Activated CD8-positive, alpha-beta T cell treated with anti-CD3 and anti-CD28 coated beads, Interleukin-2, amount 10 ng/mL, durations not matched to agents 7 days and 5 days (primary cell): ENCODE data around the gene CSK. TPM values are rescaled to one million over a fixed set of nuclear protein-coding genes. Genes with fewer than 3 reads are reported as not detected.
A peak's percentile ranks its signal among the peaks of the same experiment; 100 is the strongest.

Source experiments
- ATAC-seq: fragments of 150-1000 bp; cut with Tn5 transposase; one replicate; pipeline ENCODE4 v1.10.0; 2021; ENCODE audit warnings: moderate library complexity
- CTCF ChIA-PET: fragments of 350-600 bp; sonication (Branson Sonifier 250); formaldehyde crosslinking; loops from one replicate; lab custom pipeline; 2021; ENCODE audit warnings: antibody characterized with exemption; lab: Charles Lee
- POLR2A ChIA-PET: fragments of 350-600 bp; sonication (Branson Sonifier 250); formaldehyde crosslinking; loops from one replicate; lab custom pipeline; 2021; ENCODE audit warnings: antibody characterized with exemption; lab: Charles Lee
- DNase-seq: peaks from one replicate; pipeline ENCODE4 v3.0.0-alpha.2; 2020
- H3K27ac Mint-ChIP-seq: one replicate; pipeline ENCODE4 v1.8.0; 2021; ENCODE audit warnings: mild to moderate bottlenecking, mixed read lengths
- H3K27me3 Mint-ChIP-seq: one replicate; pipeline ENCODE4 v1.8.0; 2021; ENCODE audit warnings: low read depth, mixed read lengths
- H3K36me3 Mint-ChIP-seq: one replicate; pipeline ENCODE4 v1.8.0; 2021; ENCODE audit warnings: low read depth, mixed read lengths
- H3K4me1 Mint-ChIP-seq: one replicate; pipeline ENCODE4 v1.8.0; 2021; ENCODE audit warnings: low read depth, mixed read lengths
- H3K4me3 Mint-ChIP-seq: one replicate; pipeline ENCODE4 v1.8.0; 2021; ENCODE audit warnings: mild to moderate bottlenecking, mixed read lengths
- H3K9me3 Mint-ChIP-seq: one replicate; pipeline ENCODE4 v1.8.0; 2022; ENCODE audit warnings: mixed read lengths; ENCODE audit not compliant: insufficient read depth
- total RNA-seq, 2 experiments: library from RNA; stranded (reverse); gene quantifications; one replicate each; pipeline ENCODE4 v1.2.3, GENCODE V29; 2021

The CSK gene
- total RNA-seq, 2 experiments from 2014 or later, result 314 to 330 TPM

GRCh38 chr15:74836846-74837245 lies 55.0 kb downstream of the CSK start:
- Mint-ChIP-seq H3K4me3 (no peak overlapping the region), H3K27ac (no peak overlapping the region), H3K9me3 (no peaks in the 10 kb centered on the region), H3K27me3 (no peaks in the 10 kb centered on the region), H3K36me3 (peaks cover 35% of the 10 kb centered on the region), H3K4me1 (peaks cover 11% of the 10 kb centered on the region)
- POLR2A ChIA-PET, result no interaction called here
- ATAC-seq, result no peak
- CTCF ChIA-PET, result interaction anchor here (0.9 to 1.9 kb wide), 10 partner anchors 9 to 202 kb away, joined by 3 to 10 read pairs (median 4); no protein-coding TSS in a partner anchor
- no peak for DNase-seq

- ATAC-seq, result no peak
- CTCF ChIA-PET, result interaction anchor here (0.9 to 1.8 kb wide), 7 partner anchors 10 to 68 kb away, joined by 4 to 10 read pairs (median 5); no protein-coding TSS in a partner anchor
- POLR2A ChIA-PET, result interaction anchor here (1.1 kb wide), 1 partner anchor 64 kb away, joined by 3 read pairs; no protein-coding TSS in a partner anchor
Observed at GRCh38 chr15:74837482-74838136, 55.7 kb downstream of the CSK start.

DNA sequence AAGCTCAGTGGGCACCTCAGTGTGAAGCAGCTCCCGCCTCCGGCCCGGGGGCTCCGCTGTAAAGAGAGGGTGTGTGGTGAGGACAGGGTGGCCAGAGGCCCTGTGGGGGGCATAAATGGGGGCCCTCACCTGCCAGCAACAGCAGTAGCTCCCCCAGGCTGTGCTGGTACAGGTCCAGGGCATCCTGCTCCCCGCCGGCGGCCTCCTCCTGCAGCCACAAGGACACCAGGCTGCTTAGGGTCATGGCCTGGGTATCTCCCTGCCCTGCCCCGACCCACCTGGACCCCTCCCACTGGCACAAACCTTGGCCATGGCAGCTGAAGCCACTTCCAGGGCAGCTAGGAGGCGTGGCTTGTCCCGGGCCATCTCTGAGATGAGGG lies 56.2 kb downstream of the CSK start:
- ATAC-seq (no peak), DNase-seq (no peak)
- Mint-ChIP-seq H3K36me3 (peaks cover 41% of the 10 kb centered on the region), H3K4me1 (peaks cover 18% of the 10 kb centered on the region), H3K4me3 (no peak overlapping the region), H3K27ac (no peak overlapping the region), H3K27me3 (no peaks in the 10 kb centered on the region), H3K9me3 (no peaks in the 10 kb centered on the region)
- POLR2A ChIA-PET, result interaction anchor here (1.1 kb wide), 1 partner anchor 64 kb away, joined by 3 read pairs; no protein-coding TSS in a partner anchor
- CTCF ChIA-PET, result interaction anchor here (1.0 to 1.7 kb wide), 5 partner anchors 32 to 67 kb away, joined by 3 to 9 read pairs (median 5); no protein-coding TSS in a partner anchor

More at GRCh38 chr15:74837482-74838136, 55.7 kb downstream of the CSK start:
- Mint-ChIP-seq H3K27ac (no peak overlapping the region), H3K36me3 (peaks cover 41% of the 10 kb centered on the region), H3K9me3 (no peaks in the 10 kb centered on the region), H3K4me1 (peaks cover 18% of the 10 kb centered on the region), H3K4me3 (no peak overlapping the region), H3K27me3 (no peaks in the 10 kb centered on the region)
- DNase-seq, result no peak

DNA sequence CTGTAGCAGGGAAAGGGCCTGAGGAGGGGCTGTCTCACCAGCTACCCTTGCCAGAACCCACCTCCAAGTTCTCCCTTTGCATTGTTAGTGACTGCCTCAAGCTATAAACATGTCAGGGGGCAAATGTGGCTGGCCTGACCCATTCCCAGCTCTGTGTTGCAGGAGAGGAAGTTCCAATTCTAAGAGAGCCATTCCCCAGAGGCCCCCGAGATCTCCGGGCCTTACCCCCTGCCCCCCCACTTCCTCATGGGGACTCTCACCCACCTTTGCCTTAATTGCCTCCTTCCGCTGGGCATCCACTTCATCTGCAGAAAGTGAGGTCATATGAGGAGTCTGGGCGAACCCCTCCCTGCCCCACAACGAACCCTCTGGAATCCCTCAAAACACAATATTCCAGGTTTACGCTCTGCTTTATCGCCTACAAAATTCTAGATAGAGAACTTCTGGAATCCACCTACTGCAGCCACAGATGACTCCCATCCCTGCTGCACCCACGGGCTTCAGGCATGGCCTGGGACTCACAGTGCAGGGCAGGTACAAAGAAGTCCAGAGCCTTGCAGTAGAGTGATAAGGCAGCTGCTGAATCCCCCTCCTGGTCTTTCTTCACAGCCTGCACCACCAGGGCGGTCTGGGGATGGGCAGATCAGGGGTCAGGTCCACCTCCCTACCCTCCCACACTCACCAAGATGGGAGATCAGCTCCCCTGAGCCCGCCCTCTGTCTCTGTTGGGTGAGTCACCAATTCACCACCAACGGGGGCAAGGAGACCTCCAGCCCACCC lies 57.1 kb downstream of the CSK start:
- ChIA-PET POLR2A (no interaction called here), CTCF (interaction anchor here (1.0 to 1.7 kb wide), 6 partner anchors 31 to 68 kb away, joined by 3 to 9 read pairs (median 4); no protein-coding TSS in a partner anchor)
- Mint-ChIP-seq H3K36me3 (peaks cover 44% of the 10 kb centered on the region), H3K27ac (no peak overlapping the region), H3K27me3 (no peaks in the 10 kb centered on the region), H3K4me3 (no peak overlapping the region), H3K9me3 (no peaks in the 10 kb centered on the region), H3K4me1 (peaks cover 23% of the 10 kb centered on the region)
- no peak for DNase-seq
- no peak for ATAC-seq

DNA sequence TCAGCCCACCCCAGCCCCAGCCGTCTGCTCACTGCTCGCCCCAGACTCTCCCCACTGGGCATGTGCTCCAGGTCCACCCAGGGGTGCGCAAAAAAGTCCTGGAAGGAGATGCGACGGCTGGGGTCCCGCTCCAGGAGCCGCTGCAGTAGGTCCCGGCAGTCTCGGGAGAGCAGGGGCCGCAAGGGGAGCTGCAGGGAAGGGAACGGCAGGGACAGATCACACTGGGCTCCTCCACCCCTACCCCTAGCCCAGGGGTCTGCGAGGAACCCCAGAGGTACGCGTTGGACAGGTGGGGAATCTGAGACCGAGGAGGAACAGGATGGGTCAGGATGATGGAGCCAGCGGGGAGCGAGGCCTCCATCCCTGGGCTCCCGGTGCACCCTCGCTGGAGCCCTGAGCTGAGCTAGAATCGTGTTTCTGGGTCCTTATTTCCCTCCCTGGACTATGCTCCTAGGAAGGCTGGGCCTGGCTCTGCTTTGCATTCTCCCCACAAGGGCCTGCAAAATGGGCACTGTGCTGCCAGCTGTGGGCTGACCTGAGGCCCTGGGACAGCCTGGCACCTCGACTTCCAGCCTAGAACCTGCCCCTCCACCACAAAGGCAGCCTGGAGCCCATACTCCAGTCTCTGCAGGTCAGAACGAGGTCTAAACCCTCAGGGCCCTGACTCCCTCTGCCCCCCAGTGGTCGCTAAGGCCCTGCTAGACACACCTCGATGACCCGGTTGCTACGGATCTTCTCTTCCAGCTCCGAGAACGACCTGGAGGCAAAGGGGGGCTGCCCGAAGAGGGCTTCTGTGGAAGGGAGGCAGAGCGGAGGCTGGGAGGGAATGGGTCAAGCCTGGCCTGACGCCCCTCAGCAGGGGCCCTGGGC lies 57.9 kb downstream of the CSK start:
- no peak for ATAC-seq
- POLR2A ChIA-PET, result no interaction called here
- Mint-ChIP-seq H3K36me3 (peaks cover 48% of the 10 kb centered on the region), H3K27ac (no peak overlapping the region), H3K9me3 (no peaks in the 10 kb centered on the region), H3K4me1 (peaks cover 32% of the 10 kb centered on the region), H3K4me3 (no peak overlapping the region), H3K27me3 (no peaks in the 10 kb centered on the region)
- DNase-seq, result no peak
- CTCF ChIA-PET, result interaction anchor here (1.4 to 8.4 kb wide), 3 partner anchors 61 to 110 kb away, joined by 3 to 75 read pairs (median 4); no protein-coding TSS in a partner anchor

- ATAC-seq (no peak), DNase-seq (no peak)
- Mint-ChIP-seq H3K27ac (peak overlapping the region; percentile 66), H3K27me3 (no peaks in the 10 kb centered on the region), H3K4me3 (peak overlapping the region; percentile 89), H3K4me1 (peaks cover 45% of the 10 kb centered on the region), H3K36me3 (peaks cover 50% of the 10 kb centered on the region), H3K9me3 (no peaks in the 10 kb centered on the region)
- CTCF ChIA-PET, result interaction anchor here (1.4 to 8.4 kb wide), 6 partner anchors 28 to 109 kb away, joined by 3 to 75 read pairs (median 12); no protein-coding TSS in a partner anchor
- POLR2A ChIA-PET, result no interaction called here
Observed at GRCh38 chr15:74840851-74841775, 59.2 kb downstream of the CSK start.

DNA sequence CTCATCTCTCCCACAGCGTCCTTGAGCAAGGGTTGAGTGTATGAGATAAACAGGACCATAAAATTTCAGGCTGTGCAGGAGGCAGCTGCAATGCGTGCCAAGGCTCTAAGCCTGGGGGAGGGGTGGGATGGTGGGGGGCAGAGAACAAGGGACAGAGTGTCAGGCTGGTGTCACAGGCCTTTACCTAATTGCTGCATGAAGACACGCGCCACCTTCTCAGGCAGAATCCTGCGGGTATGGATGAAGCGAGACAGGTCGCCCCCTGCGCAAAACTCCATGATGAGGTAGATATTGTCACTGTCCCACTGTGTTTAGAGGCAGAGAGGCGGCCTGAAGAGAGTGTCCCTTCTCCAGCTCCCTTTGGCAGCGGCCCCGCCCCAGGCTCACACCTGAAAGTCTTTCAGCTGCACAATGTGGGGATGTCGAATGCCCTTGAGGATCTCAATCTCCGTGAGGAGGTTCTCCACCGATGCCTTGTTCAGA lies 60.1 kb downstream of the CSK start:
- Mint-ChIP-seq H3K36me3 (peaks cover 47% of the 10 kb centered on the region), H3K27ac (peak overlapping the region; percentile 83), H3K27me3 (no peaks in the 10 kb centered on the region), H3K4me3 (peak overlapping the region; percentile 89), H3K9me3 (no peaks in the 10 kb centered on the region), H3K4me1 (peaks cover 49% of the 10 kb centered on the region)
- CTCF ChIA-PET, result interaction anchor here (0.9 to 8.4 kb wide), 12 partner anchors 13 to 207 kb away, joined by 3 to 75 read pairs (median 8); partner anchors contain the start of gene FAM219B
- ATAC-seq, result no peak
- POLR2A ChIA-PET, result interaction anchor here (3.4 kb wide), 1 partner anchor 28 kb away, joined by 24 read pairs; no protein-coding TSS in a partner anchor
- no peak for DNase-seq

DNA sequence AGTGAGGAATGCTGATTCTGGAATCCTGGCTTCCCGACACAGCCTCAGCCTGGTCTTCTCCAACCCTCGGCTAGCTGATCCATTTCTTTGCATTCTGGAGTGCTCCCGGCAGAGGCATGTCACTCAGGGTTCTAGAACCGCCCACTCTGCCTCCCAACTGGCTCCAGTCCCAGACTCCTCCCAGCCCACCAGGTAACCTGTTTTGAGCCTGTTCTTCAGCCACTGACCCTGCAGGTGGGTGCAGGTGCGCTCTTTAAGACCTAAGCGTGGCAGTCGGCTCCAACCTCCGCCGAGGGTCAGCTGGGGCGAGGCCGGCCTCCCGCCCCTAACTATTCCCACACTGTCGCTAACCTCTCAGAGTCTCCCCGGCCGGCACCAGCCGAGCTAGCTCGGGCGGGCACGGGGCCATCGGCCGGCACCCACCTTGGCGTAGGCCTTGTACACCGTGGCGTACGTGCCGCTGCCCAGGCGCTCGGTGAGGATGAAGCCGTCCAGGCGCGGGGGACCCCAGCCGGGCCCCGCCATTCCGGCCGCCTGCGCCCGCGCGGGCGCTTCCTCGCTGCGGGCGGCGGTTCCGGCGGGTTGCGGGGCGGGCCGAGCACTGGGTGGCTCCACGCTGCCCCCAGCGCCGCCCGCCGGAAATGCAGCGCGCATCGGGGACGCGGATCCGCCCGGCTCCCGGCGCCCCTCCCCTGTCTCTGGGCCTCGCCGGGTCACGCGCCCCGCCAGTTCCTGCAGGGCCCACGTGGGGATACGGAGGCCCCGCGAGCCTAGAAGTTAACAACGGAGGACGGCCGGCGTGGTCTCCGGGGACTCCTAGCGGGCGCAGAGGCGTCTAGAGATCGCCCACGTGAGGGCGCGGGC lies 60.9 kb downstream of the CSK start, which contains the start of gene ULK3:
Gene ULK3 (minus strand): TSS at position 576 of the 864 bp plus-strand sequence. CDS start 51 bp downstream, at position 525.
- Mint-ChIP-seq H3K4me3 (peak within 1 kb of the TSS; percentile 89), H3K4me1 (peaks cover 49% of the 10 kb centered on the region), H3K27ac (peak within 1 kb of the TSS; percentile 93), H3K9me3 (no peaks in the 10 kb centered on the region), H3K36me3 (peaks cover 52% of the 10 kb centered on the region), H3K27me3 (no peaks in the 10 kb centered on the region)
- CTCF ChIA-PET, result interaction anchor here (0.6 to 8.4 kb wide), 14 partner anchors 14 to 208 kb away, joined by 3 to 75 read pairs (median 4); partner anchors contain the start of gene FAM219B
- DNase-seq, result peak; percentile 94
- POLR2A ChIA-PET, result interaction anchor here (1.4 to 3.4 kb wide), 4 partner anchors 27 to 62 kb away, joined by 3 to 24 read pairs (median 8); no protein-coding TSS in a partner anchor
- ATAC-seq, result peak; percentile 87

DNA sequence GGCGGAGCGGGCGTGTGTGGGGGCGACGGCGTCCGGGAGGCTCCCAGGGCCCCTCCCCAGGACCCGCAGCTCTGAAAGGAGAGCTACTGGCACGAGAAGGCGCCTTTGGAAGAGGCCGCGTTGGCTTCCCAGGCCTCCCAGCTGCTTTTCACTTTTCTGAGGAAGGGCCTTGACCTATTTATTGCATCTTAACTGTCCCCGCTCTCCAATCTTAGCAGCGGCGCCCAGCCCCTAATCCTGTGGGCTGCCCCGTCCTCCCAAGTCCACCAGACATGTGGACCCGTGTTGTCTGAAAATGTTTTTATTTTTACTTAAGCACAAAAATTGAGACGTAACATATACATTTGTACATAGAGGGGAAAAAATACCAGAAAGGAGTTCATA lies 61.6 kb downstream of the CSK start:
- peaks cover 59% of the 10 kb centered on the region for H3K36me3 Mint-ChIP-seq
- DNase-seq, result no peak
- H3K27ac Mint-ChIP-seq, result peak overlapping the region; percentile 93
- ATAC-seq, result no peak
- peaks cover 49% of the 10 kb centered on the region for H3K4me1 Mint-ChIP-seq
- no peaks in the 10 kb centered on the region for H3K27me3 Mint-ChIP-seq
- ChIA-PET POLR2A (interaction anchor here (1.2 to 3.4 kb wide), 5 partner anchors 27 to 63 kb away, joined by 3 to 24 read pairs (median 3); partner anchors contain the start of gene FAM219B), CTCF (interaction anchor here (1.2 to 8.4 kb wide), 10 partner anchors 14 to 107 kb away, joined by 3 to 75 read pairs (median 12); partner anchors contain the start of gene FAM219B)
- no peaks in the 10 kb centered on the region for H3K9me3 Mint-ChIP-seq
- H3K4me3 Mint-ChIP-seq, result peak overlapping the region; percentile 77
